ENCODE measurements around the gene LMX1B.

LMX1B gene

GRCh38 chr9:126692759-126693427 lies 79.2 kb downstream of the LMX1B start:
- no peaks in the 10 kb centered on the region for H3K36me3 Mint-ChIP-seq
- no peak overlapping the region for H3K4me3 Mint-ChIP-seq

GRCh38 chr9:126693428-126693944 lies 79.8 kb downstream of the LMX1B start:
- no peak overlapping the region for H3K4me3 Mint-ChIP-seq
- H3K27me3 Mint-ChIP-seq = peaks cover 6% of the 10 kb centered on the region
- no peak overlapping the region for H3K27ac Mint-ChIP-seq
- no peaks in the 10 kb centered on the region for H3K9me3 Mint-ChIP-seq (ENCODE audit: low read depth)
- no peaks in the 10 kb centered on the region for H3K36me3 Mint-ChIP-seq
- H3K4me1 Mint-ChIP-seq (ENCODE audit: low read depth) = no peaks in the 10 kb centered on the region

More at GRCh38 chr9:126692759-126693427, 79.2 kb downstream of the LMX1B start:
- no peaks in the 10 kb centered on the region for H3K4me1 Mint-ChIP-seq (ENCODE audit: low read depth)
- peaks cover 6% of the 10 kb centered on the region for H3K27me3 Mint-ChIP-seq
- no peak overlapping the region for H3K27ac Mint-ChIP-seq
- no peaks in the 10 kb centered on the region for H3K9me3 Mint-ChIP-seq (ENCODE audit: low read depth)

- Mint-ChIP-seq H3K27me3 (peaks cover 5% of the 10 kb centered on the region), H3K27ac (no peak overlapping the region), H3K4me3 (no peak overlapping the region), H3K4me1 (ENCODE audit: low read depth) (no peaks in the 10 kb centered on the region), H3K9me3 (ENCODE audit: low read depth) (no peaks in the 10 kb centered on the region), H3K36me3 (no peaks in the 10 kb centered on the region)
Measured at GRCh38 chr9:126694206-126695081, 80.7 kb downstream of the LMX1B start.

- Mint-ChIP-seq H3K9me3 (ENCODE audit: low read depth) (no peaks in the 10 kb centered on the region), H3K4me3 (no peak overlapping the region), H3K27ac (no peak overlapping the region), H3K27me3 (peaks cover 2% of the 10 kb centered on the region), H3K4me1 (ENCODE audit: low read depth) (no peaks in the 10 kb centered on the region), H3K36me3 (no peaks in the 10 kb centered on the region)
Measured at GRCh38 chr9:126695186-126695585, 81.5 kb downstream of the LMX1B start.

GRCh38 chr9:126695701-126696400 lies 82.1 kb downstream of the LMX1B start:
- no peaks in the 10 kb centered on the region for H3K36me3 Mint-ChIP-seq
- no peak overlapping the region for H3K4me3 Mint-ChIP-seq
- no peak overlapping the region for H3K27ac Mint-ChIP-seq
- no peaks in the 10 kb centered on the region for H3K4me1 Mint-ChIP-seq (ENCODE audit: low read depth)
- H3K9me3 Mint-ChIP-seq (ENCODE audit: low read depth) = no peaks in the 10 kb centered on the region
- H3K27me3 Mint-ChIP-seq = no peaks in the 10 kb centered on the region

GRCh38 chr9:126696401-126697145 lies 82.8 kb downstream of the LMX1B start:
- H3K9me3 Mint-ChIP-seq (ENCODE audit: low read depth) = no peaks in the 10 kb centered on the region
- no peaks in the 10 kb centered on the region for H3K36me3 Mint-ChIP-seq
- no peak overlapping the region for H3K27ac Mint-ChIP-seq
- no peak overlapping the region for H3K4me3 Mint-ChIP-seq
- H3K4me1 Mint-ChIP-seq (ENCODE audit: low read depth) = no peaks in the 10 kb centered on the region
- peaks cover 6% of the 10 kb centered on the region for H3K27me3 Mint-ChIP-seq

- H3K4me3 Mint-ChIP-seq = no peak overlapping the region
- no peaks in the 10 kb centered on the region for H3K36me3 Mint-ChIP-seq
- H3K27me3 Mint-ChIP-seq = peaks cover 7% of the 10 kb centered on the region
- no peaks in the 10 kb centered on the region for H3K9me3 Mint-ChIP-seq (ENCODE audit: low read depth)
- H3K4me1 Mint-ChIP-seq (ENCODE audit: low read depth) = no peaks in the 10 kb centered on the region
- no peak overlapping the region for H3K27ac Mint-ChIP-seq
Measured at GRCh38 chr9:126697330-126697729, 83.6 kb downstream of the LMX1B start.

GRCh38 chr9:126698251-126698650 lies 84.5 kb downstream of the LMX1B start:
- H3K9me3 Mint-ChIP-seq (ENCODE audit: low read depth) = no peaks in the 10 kb centered on the region
- H3K4me1 Mint-ChIP-seq (ENCODE audit: low read depth) = no peaks in the 10 kb centered on the region
- H3K4me3 Mint-ChIP-seq = no peak overlapping the region
- H3K27ac Mint-ChIP-seq = no peak overlapping the region
- peaks cover 7% of the 10 kb centered on the region for H3K27me3 Mint-ChIP-seq
- H3K36me3 Mint-ChIP-seq = no peaks in the 10 kb centered on the region

- H3K36me3 Mint-ChIP-seq = no peaks in the 10 kb centered on the region
- H3K9me3 Mint-ChIP-seq (ENCODE audit: low read depth) = no peaks in the 10 kb centered on the region
- no peaks in the 10 kb centered on the region for H3K4me1 Mint-ChIP-seq (ENCODE audit: low read depth)
- no peak overlapping the region for H3K4me3 Mint-ChIP-seq
- H3K27me3 Mint-ChIP-seq = peaks cover 11% of the 10 kb centered on the region
- H3K27ac Mint-ChIP-seq = no peak overlapping the region
Measured at GRCh38 chr9:126698756-126699155, 85.0 kb downstream of the LMX1B start.

GRCh38 chr9:126699401-126699881 lies 85.7 kb downstream of the LMX1B start:
- Mint-ChIP-seq H3K4me3 (no peak overlapping the region), H3K9me3 (ENCODE audit: low read depth) (no peaks in the 10 kb centered on the region), H3K27me3 (peaks cover 14% of the 10 kb centered on the region), H3K36me3 (no peaks in the 10 kb centered on the region), H3K27ac (no peak overlapping the region), H3K4me1 (ENCODE audit: low read depth) (peaks cover 1% of the 10 kb centered on the region)

- Mint-ChIP-seq H3K27me3 (peaks cover 15% of the 10 kb centered on the region), H3K36me3 (no peaks in the 10 kb centered on the region), H3K4me3 (no peak overlapping the region), H3K9me3 (ENCODE audit: low read depth) (no peaks in the 10 kb centered on the region), H3K4me1 (ENCODE audit: low read depth) (peaks cover 9% of the 10 kb centered on the region), H3K27ac (no peak overlapping the region)
Measured at GRCh38 chr9:126700296-126700695, 86.6 kb downstream of the LMX1B start.

GRCh38 chr9:126700903-126701812 lies 87.4 kb downstream of the LMX1B start:
- Mint-ChIP-seq H3K9me3 (ENCODE audit: low read depth) (no peaks in the 10 kb centered on the region), H3K27ac (no peak overlapping the region), H3K4me1 (ENCODE audit: low read depth) (peaks cover 12% of the 10 kb centered on the region), H3K36me3 (no peaks in the 10 kb centered on the region), H3K27me3 (peaks cover 15% of the 10 kb centered on the region), H3K4me3 (no peak overlapping the region)

GRCh38 chr9:126701813-126702140 lies 88.0 kb downstream of the LMX1B start:
- Mint-ChIP-seq H3K36me3 (no peaks in the 10 kb centered on the region), H3K4me1 (ENCODE audit: low read depth) (peaks cover 13% of the 10 kb centered on the region), H3K4me3 (no peak overlapping the region), H3K27ac (no peak overlapping the region), H3K9me3 (ENCODE audit: low read depth) (no peaks in the 10 kb centered on the region), H3K27me3 (peaks cover 15% of the 10 kb centered on the region)

All from activated naive CD8-positive, alpha-beta T cell (primary cell).